SH-SY5Y (cell line): ENCODE results near the gene PRR35.

Experiments
- GATA2 ChIP-seq: IDR thresholded peaks from 2 replicates; pipeline ENCODE4 v1.6.1; 2011; ENCODE audit warnings: mild to moderate bottlenecking, low read depth, low read length
- GATA3 ChIP-seq: IDR thresholded peaks from 2 replicates; pipeline ENCODE4 v1.6.1; 2011; ENCODE audit warnings: low read depth, mild to moderate bottlenecking, low read length, moderate library complexity

GRCh38 chr16:603933-604332 is 43.7 kb downstream of the PRR35 start:
- TF ChIP-seq GATA2, result no peak
- TF ChIP-seq GATA3, result no peak
